A673 (cell line): ENCODE measurements around the gene NTSR2.

ENCODE experiments used
- CTCF ChIP-seq: fragments of 300-800, 200-600 bp; sonication (generic); conservative IDR thresholded peaks from 2 replicates; pipeline ENCODE4 v1.5.1; 2017; ENCODE audit warnings: low read depth, mild to moderate bottlenecking, antibody characterized with exemption, low read length, moderate library complexity, mixed read lengths
- EZH2 ChIP-seq: fragments of 200-600 bp; sonication (generic); IDR thresholded peaks from 2 replicates; pipeline ENCODE4 v1.6.1; 2017; ENCODE audit warnings: borderline replicate concordance, low read depth, mild to moderate bottlenecking, mixed read lengths, antibody characterized with exemption, low read length; ENCODE audit not compliant: poor library complexity, severe bottlenecking

DNA sequence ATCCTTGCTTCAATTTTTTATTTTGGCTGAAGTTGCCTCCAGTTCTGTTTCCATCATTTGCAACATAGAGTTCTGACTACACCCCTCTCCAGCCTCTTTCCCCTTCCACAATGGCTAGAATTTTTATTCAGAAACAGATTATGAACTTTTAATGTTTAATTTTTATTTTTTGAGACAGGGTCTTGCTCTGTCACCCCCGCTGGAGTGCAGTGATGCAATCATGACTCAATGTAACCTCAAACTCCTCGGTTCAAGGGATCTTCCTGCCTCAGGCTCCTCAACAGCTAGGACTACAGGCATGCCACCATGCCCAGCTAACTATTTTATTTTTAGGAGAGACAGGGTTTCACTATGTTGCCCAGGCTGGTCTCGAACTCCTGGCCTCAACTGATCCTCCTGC, 2.8 kb downstream of the NTSR2 start:
- TF ChIP-seq EZH2 (no peak), CTCF (no peak)
